ENCODE results near the gene PFKFB2.

Gene PFKFB2

GRCh38 chr1:207093944-207094343 lies 40.9 kb downstream of the PFKFB2 start:
- DNase-seq = no peak

- no peak for DNase-seq
These were observed 44.8 kb downstream of the PFKFB2 start for GRCh38 chr1:207097871-207098324.

GRCh38 chr1:207101720-207102119 lies 48.6 kb downstream of the PFKFB2 start:
- no peak for DNase-seq

- DNase-seq = no peak
These were observed 49.1 kb downstream of the PFKFB2 start for GRCh38 chr1:207102146-207102545.

- DNase-seq = no peak
These were observed 49.6 kb downstream of the PFKFB2 start for GRCh38 chr1:207102659-207103058.

- no peak for DNase-seq
These were observed 50.9 kb downstream of the PFKFB2 start, which contains the start of gene C4BPA for GRCh38 chr1:207103892-207104373. C4BPA (plus strand) TSS chr1:207104233; CDS start chr1:207113026, 8,793 bp downstream.

GRCh38 chr1:207109004-207109403 lies 55.9 kb downstream of the PFKFB2 start:
- no peak for DNase-seq

GRCh38 chr1:207112616-207113296 lies 59.7 kb downstream of the PFKFB2 start:
- no peak for DNase-seq

GRCh38 chr1:207115269-207115668 lies 62.2 kb downstream of the PFKFB2 start:
- no peak for DNase-seq

GRCh38 chr1:207124389-207124788 lies 71.3 kb downstream of the PFKFB2 start:
- no peak for DNase-seq

- no peak for DNase-seq
These were observed 75.4 kb downstream of the PFKFB2 start for GRCh38 chr1:207128336-207128921.

GRCh38 chr1:207129053-207129452 lies 76.0 kb downstream of the PFKFB2 start:
- DNase-seq = no peak
